Measurements from ENCODE around the gene TAP1.

Gene TAP1, protein sequence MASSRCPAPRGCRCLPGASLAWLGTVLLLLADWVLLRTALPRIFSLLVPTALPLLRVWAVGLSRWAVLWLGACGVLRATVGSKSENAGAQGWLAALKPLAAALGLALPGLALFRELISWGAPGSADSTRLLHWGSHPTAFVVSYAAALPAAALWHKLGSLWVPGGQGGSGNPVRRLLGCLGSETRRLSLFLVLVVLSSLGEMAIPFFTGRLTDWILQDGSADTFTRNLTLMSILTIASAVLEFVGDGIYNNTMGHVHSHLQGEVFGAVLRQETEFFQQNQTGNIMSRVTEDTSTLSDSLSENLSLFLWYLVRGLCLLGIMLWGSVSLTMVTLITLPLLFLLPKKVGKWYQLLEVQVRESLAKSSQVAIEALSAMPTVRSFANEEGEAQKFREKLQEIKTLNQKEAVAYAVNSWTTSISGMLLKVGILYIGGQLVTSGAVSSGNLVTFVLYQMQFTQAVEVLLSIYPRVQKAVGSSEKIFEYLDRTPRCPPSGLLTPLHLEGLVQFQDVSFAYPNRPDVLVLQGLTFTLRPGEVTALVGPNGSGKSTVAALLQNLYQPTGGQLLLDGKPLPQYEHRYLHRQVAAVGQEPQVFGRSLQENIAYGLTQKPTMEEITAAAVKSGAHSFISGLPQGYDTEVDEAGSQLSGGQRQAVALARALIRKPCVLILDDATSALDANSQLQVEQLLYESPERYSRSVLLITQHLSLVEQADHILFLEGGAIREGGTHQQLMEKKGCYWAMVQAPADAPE

GRCh38 chr6:32853541-32854375, at the start of gene TAP1, which contains the start of gene PSMB9:
Gene TAP1 (minus strand): TSS chr6:32853704. CDS start chr6:32853636, 68 bp downstream.
Gene PSMB9 (plus strand): TSS chr6:32854192. CDS start chr6:32854230, 38 bp downstream.
- in situ Hi-C loops (cut with MboI; ENCODE audit: low sequenced_read_pairs, unreplicated experiment) = no loop called here
- TF ChIP-seq, protein P1, sequence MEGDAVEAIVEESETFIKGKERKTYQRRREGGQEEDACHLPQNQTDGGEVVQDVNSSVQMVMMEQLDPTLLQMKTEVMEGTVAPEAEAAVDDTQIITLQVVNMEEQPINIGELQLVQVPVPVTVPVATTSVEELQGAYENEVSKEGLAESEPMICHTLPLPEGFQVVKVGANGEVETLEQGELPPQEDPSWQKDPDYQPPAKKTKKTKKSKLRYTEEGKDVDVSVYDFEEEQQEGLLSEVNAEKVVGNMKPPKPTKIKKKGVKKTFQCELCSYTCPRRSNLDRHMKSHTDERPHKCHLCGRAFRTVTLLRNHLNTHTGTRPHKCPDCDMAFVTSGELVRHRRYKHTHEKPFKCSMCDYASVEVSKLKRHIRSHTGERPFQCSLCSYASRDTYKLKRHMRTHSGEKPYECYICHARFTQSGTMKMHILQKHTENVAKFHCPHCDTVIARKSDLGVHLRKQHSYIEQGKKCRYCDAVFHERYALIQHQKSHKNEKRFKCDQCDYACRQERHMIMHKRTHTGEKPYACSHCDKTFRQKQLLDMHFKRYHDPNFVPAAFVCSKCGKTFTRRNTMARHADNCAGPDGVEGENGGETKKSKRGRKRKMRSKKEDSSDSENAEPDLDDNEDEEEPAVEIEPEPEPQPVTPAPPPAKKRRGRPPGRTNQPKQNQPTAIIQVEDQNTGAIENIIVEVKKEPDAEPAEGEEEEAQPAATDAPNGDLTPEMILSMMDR (IDR thresholded peaks at IDR 0.05; ENCODE audit: borderline replicate concordance, control extremely low read depth, extremely low read depth, insufficient read depth, missing control alignments) = peak; percentile 89
- DNase-seq (ENCODE audit: low spot score) = peak; percentile 94

GRCh38 chr6:32895006-32895345, 41.5 kb upstream of the TAP1 start:
- DNase-seq (ENCODE audit: low spot score) = no peak
- TF ChIP-seq, protein P1 (IDR thresholded peaks at IDR 0.05; ENCODE audit: borderline replicate concordance, control extremely low read depth, extremely low read depth, insufficient read depth, missing control alignments) = no peak
- in situ Hi-C loops (cut with MboI; ENCODE audit: low sequenced_read_pairs, unreplicated experiment) = no loop called here

DNA sequence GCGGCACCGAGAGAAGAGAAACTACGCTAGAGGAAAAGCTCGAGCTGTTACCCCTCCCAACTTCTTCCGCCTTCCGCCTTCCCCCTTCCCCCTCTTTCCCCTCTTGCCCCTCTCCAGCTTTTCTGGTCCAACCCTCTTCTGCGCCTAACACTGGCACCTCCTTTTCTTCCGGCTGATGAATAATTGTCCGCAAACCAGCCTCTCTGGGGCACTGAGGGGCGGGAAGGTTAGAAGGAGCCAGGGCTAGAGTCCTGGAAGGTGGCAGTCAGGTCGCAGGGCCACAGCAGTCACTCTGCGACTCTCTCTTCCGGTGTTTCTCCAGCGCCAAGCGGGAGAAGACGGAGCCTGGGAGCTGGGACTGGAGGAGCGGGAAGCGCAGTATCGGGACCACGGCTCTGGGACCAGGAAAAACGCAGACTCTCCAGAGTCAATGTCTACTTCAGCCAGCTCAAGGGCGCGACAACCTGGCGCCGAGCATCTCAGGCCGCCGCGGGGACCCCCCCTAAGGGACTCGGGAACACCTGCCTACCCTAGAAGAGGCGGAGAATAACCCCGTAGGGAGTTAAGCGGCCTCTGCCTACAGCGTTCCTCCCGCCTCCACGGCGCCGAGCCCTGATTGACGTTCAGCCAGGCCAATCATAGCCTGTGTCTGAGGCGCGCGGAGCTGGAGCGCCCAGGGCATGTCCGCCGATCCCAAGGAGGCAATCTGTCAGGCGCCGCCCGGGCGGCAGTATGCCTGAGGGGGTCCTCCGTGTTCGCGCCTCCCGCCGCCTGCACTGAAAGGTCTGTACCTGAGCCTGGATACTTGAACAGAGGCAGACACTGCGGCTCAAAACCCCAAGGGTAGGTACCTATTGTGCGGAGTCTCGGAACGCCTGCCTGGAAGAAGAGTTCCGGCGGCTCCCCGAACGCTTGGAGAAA, 40.8 kb upstream of the TAP1 start:
- in situ Hi-C loops (cut with MboI; ENCODE audit: low sequenced_read_pairs, unreplicated experiment) = no loop called here
- DNase-seq (ENCODE audit: low spot score) = peak; percentile 100
- TF ChIP-seq, protein P1 (IDR thresholded peaks at IDR 0.05; ENCODE audit: borderline replicate concordance, control extremely low read depth, extremely low read depth, insufficient read depth, missing control alignments) = no peak

GRCh38 chr6:32890831-32891230, 37.3 kb upstream of the TAP1 start:
- in situ Hi-C loops (cut with MboI; ENCODE audit: low sequenced_read_pairs, unreplicated experiment) = no loop called here
- TF ChIP-seq, protein P1 (IDR thresholded peaks at IDR 0.05; ENCODE audit: borderline replicate concordance, control extremely low read depth, extremely low read depth, insufficient read depth, missing control alignments) = no peak
- no peak for DNase-seq (ENCODE audit: low spot score)

- DNase-seq (ENCODE audit: low spot score) = no peak
- in situ Hi-C loops (cut with MboI; ENCODE audit: low sequenced_read_pairs, unreplicated experiment) = loop anchor here (5.0 kb wide), 1 partner anchor 98 kb away; no protein-coding TSS in a partner anchor
- TF ChIP-seq, protein P1 (IDR thresholded peaks at IDR 0.05; ENCODE audit: borderline replicate concordance, control extremely low read depth, extremely low read depth, insufficient read depth, missing control alignments) = no peak
Measured at GRCh38 chr6:32889533-32889932, 36.0 kb upstream of the TAP1 start.

All from GM13976 (cell line).